ENCODE measurements around the gene E2F6.
"Not testable (repeated sequence)": the region's sequence is repeated elsewhere in the genome, so short reads cannot be mapped to it uniquely, and the experiment has no call there.

DNA sequence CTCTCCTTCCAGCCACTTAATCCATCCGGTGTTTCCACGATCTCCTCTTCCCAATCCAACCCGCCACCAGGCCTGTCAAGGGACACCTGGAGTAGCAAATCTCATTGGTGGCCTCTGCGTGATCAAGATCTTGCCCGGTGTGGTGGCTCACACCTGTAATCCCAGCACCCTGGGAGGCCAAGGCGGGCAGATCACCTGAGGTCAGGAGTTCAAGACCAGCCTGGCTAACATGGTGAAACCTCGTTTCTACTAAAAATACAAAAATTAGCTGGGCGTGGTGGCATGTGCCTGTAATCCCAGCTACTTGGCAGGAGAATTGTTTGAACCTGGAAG, 60.9 kb downstream of the E2F6 start:
- TF ChIP-seq, protein P1, sequence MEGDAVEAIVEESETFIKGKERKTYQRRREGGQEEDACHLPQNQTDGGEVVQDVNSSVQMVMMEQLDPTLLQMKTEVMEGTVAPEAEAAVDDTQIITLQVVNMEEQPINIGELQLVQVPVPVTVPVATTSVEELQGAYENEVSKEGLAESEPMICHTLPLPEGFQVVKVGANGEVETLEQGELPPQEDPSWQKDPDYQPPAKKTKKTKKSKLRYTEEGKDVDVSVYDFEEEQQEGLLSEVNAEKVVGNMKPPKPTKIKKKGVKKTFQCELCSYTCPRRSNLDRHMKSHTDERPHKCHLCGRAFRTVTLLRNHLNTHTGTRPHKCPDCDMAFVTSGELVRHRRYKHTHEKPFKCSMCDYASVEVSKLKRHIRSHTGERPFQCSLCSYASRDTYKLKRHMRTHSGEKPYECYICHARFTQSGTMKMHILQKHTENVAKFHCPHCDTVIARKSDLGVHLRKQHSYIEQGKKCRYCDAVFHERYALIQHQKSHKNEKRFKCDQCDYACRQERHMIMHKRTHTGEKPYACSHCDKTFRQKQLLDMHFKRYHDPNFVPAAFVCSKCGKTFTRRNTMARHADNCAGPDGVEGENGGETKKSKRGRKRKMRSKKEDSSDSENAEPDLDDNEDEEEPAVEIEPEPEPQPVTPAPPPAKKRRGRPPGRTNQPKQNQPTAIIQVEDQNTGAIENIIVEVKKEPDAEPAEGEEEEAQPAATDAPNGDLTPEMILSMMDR (IDR thresholded peaks at IDR 0.05; ENCODE audit: extremely low read depth in 1 of 2, insufficient read depth in 1 of 2, low read depth in 1 of 2, low read length in 2 of 2) = not testable (repeated sequence)
- not testable (repeated sequence) for TF ChIP-seq POLR2A (IDR thresholded peaks at IDR 0.05; ENCODE audit: low read depth, low read length); EZH2 (IDR thresholded peaks at IDR 0.05; ENCODE audit: borderline replicate concordance, low read depth, low read length, severe bottlenecking); POLR2AphosphoS5 (IDR thresholded peaks at IDR 0.05; ENCODE audit: insufficient read depth, low read depth, low read length); JUN (IDR thresholded peaks at IDR 0.05; ENCODE audit: borderline replicate concordance, insufficient read depth, insufficient read length, low read depth); FOS (IDR thresholded peaks at IDR 0.05; ENCODE audit: borderline replicate concordance, insufficient read depth, low read length)
